ENCODE measurements around the gene CD101. TPM values are rescaled to one million over a fixed set of nuclear protein-coding genes. Genes with fewer than 3 reads are reported as not detected.

CD101 gene
- total RNA-seq, 1 donor = 0.09 TPM

DNA sequence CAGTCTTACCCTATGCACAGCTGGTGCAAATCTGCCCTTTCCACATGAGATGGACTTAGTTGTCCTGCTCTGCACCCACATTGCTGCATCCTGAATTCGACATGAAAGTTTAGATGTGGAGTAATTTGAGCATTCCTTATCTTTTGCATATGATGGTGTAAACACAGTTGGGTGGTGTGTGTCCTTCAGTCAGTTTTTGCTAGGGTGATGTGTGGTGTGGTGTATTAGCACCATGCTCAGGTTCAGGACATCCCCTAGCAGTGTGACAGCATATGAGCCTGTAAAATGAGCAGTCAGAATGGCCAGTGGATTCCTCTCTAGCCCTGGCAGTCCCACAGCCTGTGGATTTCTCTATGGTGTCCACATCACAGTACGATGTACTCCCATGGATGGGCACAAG, 42.6 kb upstream of the CD101 start:
- TF ChIP-seq, protein P1, sequence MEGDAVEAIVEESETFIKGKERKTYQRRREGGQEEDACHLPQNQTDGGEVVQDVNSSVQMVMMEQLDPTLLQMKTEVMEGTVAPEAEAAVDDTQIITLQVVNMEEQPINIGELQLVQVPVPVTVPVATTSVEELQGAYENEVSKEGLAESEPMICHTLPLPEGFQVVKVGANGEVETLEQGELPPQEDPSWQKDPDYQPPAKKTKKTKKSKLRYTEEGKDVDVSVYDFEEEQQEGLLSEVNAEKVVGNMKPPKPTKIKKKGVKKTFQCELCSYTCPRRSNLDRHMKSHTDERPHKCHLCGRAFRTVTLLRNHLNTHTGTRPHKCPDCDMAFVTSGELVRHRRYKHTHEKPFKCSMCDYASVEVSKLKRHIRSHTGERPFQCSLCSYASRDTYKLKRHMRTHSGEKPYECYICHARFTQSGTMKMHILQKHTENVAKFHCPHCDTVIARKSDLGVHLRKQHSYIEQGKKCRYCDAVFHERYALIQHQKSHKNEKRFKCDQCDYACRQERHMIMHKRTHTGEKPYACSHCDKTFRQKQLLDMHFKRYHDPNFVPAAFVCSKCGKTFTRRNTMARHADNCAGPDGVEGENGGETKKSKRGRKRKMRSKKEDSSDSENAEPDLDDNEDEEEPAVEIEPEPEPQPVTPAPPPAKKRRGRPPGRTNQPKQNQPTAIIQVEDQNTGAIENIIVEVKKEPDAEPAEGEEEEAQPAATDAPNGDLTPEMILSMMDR (IDR thresholded peaks at IDR 0.05; ENCODE audit: insufficient read depth, low read length) = no peak
- no peak overlapping the region for H3K4me3 ChIP-seq (ENCODE audit: low read depth, low read length)
- no peak for DNase-seq (ENCODE audit: low read depth)

DNA sequence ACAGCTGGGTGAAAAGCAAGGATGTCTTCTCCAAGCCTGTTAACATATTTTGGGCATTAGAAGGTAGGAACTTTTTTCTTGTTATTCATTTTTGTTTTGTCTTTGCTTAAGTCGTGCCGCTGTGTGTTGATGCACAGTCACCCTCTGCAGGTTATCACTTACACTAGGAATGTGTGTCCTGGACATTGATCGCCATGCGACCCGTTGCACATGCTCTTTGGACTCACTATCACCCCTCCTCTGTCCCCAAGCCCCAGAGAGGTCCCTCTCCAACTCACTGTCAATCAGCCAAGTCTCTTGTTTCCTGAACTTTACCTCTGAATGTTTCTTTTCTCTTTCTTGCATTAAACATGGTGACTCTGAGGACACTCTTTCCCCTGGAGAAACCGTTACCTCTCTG, 40.0 kb upstream of the CD101 start:
- TF ChIP-seq, protein P1 (IDR thresholded peaks at IDR 0.05; ENCODE audit: insufficient read depth, low read length) = no peak
- no peak overlapping the region for H3K4me3 ChIP-seq (ENCODE audit: low read depth, low read length)

DNA sequence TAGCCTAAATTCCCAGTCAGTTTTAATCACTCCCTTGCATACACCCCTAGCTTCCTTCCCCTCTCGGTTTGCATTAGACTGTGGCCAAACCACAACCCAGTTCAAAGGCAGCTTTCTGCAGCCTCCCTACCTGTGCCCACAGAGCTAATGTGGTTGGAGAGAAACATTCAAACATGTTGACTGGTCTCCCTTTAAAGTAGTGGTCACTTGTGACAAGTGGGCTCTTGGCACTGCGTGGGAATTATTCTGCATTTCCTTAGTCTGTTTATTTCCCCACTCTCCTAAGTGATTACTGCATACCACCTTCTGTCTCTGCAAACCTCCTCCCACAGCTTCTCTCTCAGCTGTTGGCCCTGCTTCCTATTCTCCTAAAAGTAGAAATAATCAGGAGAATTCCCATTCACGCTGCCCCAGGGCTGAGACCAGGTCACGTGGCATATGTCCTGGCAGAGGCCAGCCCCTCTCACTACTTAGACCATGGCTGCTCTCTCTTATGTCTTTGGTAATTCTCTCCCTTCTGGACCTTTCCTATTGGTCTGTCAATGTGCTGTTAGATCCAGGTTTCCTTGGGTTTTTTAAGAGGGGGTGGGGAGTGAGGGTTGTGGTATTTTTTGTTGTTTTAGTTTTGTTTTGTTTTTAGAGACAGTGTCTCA, 38.4 kb upstream of the CD101 start:
- DNase-seq (ENCODE audit: low read depth) = no peak
- no peak overlapping the region for H3K4me3 ChIP-seq (ENCODE audit: low read depth, low read length)
- TF ChIP-seq, protein P1 (IDR thresholded peaks at IDR 0.05; ENCODE audit: insufficient read depth, low read length) = no peak

More for the DNA sequence above, 40.0 kb upstream of the CD101 start:
- no peak for DNase-seq (ENCODE audit: low read depth)

DNA sequence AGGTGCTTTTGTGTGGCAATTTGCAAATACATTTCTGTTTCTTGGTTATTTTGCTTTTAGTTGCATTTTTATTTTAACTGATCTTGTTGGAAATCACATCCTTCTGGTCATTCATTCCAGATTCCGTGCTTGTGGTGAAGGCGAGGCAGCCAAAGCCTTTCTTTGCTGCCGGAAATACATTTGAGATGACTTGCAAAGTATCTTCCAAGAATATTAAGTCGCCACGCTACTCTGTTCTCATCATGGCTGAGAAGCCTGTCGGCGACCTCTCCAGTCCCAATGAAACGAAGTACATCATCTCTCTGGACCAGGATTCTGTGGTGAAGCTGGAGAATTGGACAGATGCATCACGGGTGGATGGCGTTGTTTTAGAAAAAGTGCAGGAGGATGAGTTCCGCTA, 34.8 kb upstream of the CD101 start:
- TF ChIP-seq, protein P1 (IDR thresholded peaks at IDR 0.05; ENCODE audit: insufficient read depth, low read length) = no peak
- DNase-seq (ENCODE audit: low read depth) = peak; percentile 37
- no peak overlapping the region for H3K4me3 ChIP-seq (ENCODE audit: low read depth, low read length)

DNA sequence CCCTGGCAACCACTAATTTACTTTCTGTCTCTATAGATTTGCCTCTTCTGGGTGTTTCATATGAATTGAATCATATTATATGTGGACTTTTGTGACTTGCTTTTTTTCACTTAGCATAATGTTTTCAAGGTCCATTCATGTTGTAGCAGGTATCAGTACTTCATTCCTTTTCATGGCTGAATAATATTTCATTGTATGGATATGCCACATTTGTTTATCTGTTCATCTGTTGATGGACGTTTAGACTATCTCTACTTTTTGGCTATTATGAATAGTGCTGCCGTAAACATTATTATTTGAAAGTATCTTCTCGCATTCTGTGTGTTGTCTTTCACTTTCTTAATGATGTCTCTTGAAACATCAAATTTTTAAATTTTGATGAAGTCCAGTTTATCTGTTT, 32.8 kb upstream of the CD101 start:
- DNase-seq (ENCODE audit: low read depth) = no peak
- TF ChIP-seq, protein P1 (IDR thresholded peaks at IDR 0.05; ENCODE audit: insufficient read depth, low read length) = no peak
- H3K4me3 ChIP-seq (ENCODE audit: low read depth, low read length) = no peak overlapping the region

DNA sequence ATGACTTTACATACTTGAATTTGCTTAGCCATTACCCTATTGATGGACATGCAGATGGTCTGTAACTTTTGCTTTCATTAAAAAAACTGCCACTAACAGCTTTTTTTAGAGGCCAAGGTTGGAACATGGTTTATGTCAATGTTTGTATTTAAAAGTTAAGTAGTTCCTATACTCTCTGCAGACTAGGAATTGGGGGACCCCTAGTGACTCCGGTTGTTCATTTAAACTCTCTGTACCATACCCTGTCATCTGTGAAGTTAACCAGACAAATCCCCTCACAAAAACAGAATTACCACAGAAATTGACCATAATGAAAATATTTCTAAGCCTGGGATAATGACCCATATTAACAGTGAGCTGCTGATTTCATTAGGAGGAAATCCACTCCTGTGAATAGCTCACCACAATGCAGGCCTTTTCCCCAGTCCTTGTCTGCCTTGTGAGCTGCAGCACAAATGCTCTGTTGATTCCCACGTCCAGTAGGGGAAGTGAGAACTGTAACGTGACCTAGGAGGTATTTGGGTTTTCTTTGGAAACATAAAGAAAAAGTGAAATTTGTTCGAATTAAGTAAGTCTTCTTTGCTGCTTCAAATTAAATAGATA, 30.2 kb upstream of the CD101 start:
- TF ChIP-seq, protein P1 (IDR thresholded peaks at IDR 0.05; ENCODE audit: insufficient read depth, low read length) = no peak
- no peak overlapping the region for H3K4me3 ChIP-seq (ENCODE audit: low read depth, low read length)
- DNase-seq (ENCODE audit: low read depth) = no peak
